PC-9 (cell line): ENCODE measurements around the gene ETV7.

Source experiments
- EZH2 ChIP-seq: fragments of 200-600 bp; sonication (generic); IDR thresholded peaks from 2 replicates; pipeline ENCODE4 v1.8.0; 2017; ENCODE audit warnings: antibody characterized with exemption, low read depth
- TF ChIP-seq, protein P1 (sequence below): fragments of 200-600 bp; sonication (generic); conservative IDR thresholded peaks from 2 replicates; pipeline ENCODE4 v1.6.1; 2017; ENCODE audit warnings: mixed run types, antibody characterized with exemption, mild to moderate bottlenecking, moderate library complexity

GRCh38 chr6:36381502-36382389 is 5.7 kb downstream of the ETV7 start:
- TF ChIP-seq EZH2, result no peak
- TF ChIP-seq, protein P1, sequence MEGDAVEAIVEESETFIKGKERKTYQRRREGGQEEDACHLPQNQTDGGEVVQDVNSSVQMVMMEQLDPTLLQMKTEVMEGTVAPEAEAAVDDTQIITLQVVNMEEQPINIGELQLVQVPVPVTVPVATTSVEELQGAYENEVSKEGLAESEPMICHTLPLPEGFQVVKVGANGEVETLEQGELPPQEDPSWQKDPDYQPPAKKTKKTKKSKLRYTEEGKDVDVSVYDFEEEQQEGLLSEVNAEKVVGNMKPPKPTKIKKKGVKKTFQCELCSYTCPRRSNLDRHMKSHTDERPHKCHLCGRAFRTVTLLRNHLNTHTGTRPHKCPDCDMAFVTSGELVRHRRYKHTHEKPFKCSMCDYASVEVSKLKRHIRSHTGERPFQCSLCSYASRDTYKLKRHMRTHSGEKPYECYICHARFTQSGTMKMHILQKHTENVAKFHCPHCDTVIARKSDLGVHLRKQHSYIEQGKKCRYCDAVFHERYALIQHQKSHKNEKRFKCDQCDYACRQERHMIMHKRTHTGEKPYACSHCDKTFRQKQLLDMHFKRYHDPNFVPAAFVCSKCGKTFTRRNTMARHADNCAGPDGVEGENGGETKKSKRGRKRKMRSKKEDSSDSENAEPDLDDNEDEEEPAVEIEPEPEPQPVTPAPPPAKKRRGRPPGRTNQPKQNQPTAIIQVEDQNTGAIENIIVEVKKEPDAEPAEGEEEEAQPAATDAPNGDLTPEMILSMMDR, result no peak
